Medulla oblongata (tissue), 1 donor: ENCODE data around the gene LRRC3.

Source experiments
- DNase-seq: peaks from one replicate; pipeline ENCODE4 v3.0.0-alpha.2; 2015; ENCODE audit errors: extremely low spot score

Gene LRRC3

GRCh38 chr21:44511219-44511937, 56.1 kb downstream of the LRRC3 start:
- DNase-seq, result no peak
